GM20000 (cell line): ENCODE results near the gene COL5A1.

Experiments used
- DNase-seq: peaks from one replicate; pipeline ENCODE4 v3.0.0; 2012; ENCODE audit warnings: low spot score
- TF ChIP-seq, protein P1 (sequence below): IDR thresholded peaks from 2 replicates; pipeline ENCODE4 v1.5.1; 2012; ENCODE audit warnings: mild to moderate bottlenecking, control low read depth; ENCODE audit errors: extremely low read depth, missing control alignments

The COL5A1 gene

DNA sequence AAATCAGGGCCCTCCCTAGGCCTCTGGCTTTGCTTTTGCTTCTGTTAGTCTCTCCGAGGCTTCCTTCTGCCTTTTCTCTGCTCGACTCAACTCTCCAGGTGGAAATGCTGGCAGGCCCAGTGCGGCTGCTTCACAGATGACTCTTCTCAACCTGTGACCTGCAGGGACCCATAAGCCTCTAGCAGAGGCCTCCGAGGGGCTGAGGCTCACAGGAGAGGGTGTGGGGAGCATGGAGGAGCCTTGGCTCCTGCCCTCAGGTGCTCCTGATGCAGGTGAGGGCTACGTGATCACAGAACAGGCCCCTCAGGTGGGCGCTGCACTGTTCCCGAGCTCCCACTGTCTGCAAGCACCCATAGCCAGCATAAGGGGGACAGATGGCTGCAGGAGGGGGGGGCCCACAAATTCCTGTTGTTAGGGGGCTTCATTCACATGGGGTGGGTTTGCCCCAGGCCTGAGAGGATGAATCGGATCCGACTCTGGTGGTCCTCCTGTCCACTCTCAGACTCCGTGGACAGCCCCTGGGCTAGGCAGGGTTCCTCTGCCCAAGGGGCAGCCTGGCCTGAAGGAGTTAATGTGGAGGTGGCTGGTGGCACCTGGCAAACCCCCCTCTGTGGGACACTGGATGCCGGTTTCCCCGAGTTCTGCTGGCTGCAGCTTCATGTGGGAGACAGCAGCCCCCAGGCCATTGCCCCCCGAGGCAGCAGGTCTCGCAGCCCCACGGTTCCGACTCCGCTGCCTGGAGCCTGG lies 228.1 kb downstream of the COL5A1 start:
- TF ChIP-seq, protein P1, sequence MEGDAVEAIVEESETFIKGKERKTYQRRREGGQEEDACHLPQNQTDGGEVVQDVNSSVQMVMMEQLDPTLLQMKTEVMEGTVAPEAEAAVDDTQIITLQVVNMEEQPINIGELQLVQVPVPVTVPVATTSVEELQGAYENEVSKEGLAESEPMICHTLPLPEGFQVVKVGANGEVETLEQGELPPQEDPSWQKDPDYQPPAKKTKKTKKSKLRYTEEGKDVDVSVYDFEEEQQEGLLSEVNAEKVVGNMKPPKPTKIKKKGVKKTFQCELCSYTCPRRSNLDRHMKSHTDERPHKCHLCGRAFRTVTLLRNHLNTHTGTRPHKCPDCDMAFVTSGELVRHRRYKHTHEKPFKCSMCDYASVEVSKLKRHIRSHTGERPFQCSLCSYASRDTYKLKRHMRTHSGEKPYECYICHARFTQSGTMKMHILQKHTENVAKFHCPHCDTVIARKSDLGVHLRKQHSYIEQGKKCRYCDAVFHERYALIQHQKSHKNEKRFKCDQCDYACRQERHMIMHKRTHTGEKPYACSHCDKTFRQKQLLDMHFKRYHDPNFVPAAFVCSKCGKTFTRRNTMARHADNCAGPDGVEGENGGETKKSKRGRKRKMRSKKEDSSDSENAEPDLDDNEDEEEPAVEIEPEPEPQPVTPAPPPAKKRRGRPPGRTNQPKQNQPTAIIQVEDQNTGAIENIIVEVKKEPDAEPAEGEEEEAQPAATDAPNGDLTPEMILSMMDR, result no peak
- DNase-seq, result no peak

DNA sequence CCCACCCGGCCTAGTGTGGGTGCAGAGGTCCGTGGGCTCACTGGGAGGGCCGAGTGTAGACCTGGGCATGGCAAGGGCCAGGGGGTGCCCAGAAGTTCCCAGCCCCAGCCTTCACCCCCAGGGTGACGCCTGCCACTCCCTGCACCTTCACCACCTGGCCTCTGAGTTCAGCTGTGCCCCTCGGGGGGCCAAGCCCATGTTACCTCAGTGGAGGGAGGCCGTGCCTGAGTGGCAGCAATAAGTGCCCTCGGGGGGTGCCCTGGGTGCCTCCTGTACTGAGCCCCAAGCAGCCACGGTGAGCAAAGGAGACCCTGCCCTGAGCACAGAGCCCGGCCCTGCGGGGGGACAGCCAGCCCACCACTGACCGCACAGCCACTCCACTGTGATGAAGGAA lies 228.7 kb downstream of the COL5A1 start:
- TF ChIP-seq, protein P1, result no peak
- DNase-seq, result no peak

DNA sequence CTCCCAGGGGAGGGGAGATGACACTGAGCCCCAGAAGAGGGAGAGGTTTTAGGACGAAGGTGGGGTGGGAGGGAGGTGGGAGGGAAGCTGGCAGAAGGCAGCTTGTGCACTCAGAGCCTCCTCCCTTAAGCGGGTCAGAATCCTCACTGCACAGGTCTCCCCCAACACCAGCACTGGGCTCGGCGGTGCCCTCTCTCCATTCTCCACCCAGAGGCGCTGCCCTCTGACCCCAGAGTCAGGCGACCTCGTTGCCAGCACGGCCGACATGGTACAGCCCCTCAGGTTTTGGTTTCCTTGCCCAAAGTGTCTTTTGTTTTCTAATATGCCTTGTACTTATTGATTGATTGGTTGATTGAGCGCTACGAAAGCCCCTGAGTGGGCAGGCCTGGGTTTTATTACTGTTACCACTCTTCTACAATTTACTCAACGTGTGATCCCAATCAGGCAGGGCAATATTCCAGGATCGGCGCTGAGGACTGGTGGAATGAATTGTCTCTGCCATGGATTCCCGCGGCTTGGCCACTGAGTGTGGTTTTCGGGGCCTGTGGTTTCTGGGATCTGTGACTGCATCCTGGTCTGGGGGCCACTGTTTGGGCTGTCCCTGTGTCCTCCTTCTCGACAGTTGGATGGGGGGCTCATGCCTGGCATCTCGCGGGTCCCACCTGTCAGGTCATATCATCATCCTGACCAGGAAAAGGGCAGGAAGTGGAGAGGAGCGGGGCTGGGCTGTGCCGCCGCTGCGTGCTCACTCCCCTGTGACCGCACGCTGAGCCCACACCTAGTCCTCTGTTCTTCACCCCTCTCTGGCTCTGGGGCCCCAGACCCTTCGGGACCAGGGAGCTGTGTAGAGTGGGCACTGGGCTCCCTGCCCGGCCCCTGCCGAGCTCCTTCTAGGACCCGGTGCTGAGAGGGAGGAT lies 229.4 kb downstream of the COL5A1 start:
- no peak for DNase-seq
- TF ChIP-seq, protein P1, result no peak

DNA sequence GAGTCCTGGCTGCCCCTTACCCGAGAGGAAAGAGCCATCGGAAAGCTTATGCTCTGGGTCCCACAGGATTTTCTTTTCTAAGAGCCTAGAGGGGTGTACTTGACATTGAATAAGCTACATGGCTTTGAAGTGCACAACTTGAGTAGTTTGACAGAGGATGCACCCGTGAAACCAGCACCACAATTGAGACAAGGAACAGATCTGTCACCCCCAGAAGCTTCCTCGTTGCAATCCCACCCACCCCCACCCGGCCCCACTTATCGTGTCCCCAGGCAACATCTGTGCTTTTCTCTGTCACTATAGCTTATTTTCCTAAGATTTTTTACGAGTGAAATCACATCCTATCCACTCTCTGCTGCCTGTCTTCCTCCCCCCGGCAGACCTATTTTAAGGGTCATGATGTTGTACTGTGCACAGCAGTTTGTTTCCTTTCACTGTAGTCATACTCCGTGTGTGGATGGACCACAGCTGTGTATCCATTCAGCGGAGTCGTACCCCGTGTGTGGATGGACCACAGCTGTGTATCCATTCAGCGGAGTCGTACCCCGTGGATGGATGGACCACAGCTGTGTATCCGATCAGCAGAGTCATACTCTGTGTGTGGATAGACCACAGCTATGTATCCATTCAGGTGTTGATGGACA lies 230.2 kb downstream of the COL5A1 start:
- TF ChIP-seq, protein P1, result no peak
- DNase-seq, result no peak

DNA sequence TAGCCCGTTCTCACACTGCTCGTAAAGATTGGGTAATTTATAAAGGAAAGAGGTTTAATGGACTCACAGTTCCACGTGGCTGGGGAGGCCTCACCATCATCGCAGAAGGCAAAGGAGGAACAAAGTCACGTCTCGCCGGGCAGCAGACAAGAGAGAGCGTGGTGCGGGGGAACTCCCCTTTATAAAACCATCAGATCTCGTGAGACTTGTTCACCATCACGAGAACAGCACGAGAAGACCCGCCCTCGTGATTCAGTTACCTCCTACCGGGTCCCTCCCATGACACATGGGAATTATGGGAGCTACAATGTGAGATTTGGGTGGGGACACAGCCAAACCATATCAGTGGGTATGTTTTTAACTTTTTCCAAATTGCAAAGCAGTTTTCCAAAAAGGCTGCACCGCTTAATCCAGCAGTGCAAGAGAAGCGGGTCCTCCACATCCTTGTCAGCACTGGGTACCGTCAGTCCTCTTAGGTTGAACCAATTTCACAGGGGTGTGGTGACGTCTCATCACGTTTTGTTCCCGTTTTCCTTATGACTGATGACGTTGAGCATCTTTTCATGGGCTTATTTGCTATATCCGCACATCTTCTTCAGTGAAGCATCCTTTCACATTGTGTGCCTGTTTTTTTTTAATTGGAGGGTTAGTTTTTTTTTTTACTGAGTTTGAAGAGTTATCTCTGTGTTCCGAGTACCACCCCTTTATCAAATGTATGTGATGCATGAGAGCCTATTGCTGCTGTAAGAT lies 231.1 kb downstream of the COL5A1 start:
- no peak for DNase-seq
- TF ChIP-seq, protein P1, result no peak

DNA sequence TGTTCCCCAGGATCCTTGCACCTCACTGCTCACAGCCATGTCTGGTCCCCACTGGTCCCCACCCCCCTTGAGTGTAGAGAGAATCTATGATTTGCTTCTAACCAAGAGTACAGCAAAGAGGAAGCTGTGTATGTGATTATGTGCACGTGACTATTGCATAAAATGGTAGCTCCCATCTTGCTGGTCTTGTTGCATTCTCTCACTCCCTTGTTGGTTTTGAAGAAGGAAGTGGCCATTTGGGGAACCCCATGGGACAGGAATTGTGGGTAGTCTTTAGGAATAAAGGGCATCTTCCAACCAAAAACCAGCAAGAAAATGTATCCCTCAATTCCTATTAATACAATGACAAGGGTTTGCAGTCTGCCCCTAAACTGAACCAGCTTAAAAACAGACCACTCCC lies 233.8 kb downstream of the COL5A1 start:
- DNase-seq, result no peak
- TF ChIP-seq, protein P1, result no peak
